ENCODE data around the gene GARNL3. TPM values are rescaled to one million over a fixed set of nuclear protein-coding genes. Genes with fewer than 3 reads are reported as not detected.

Gene GARNL3
- total RNA-seq, 1 experiment from 2014 or later = 15.5 TPM

- ATAC-seq (no peak), DNase-seq (no peak)
- H3K9ac ChIP-seq (ENCODE audit: low read length) = no peak overlapping the region
- intact Hi-C loops (cut with micrococcal nuclease) = no loop called here
- no peaks in the 10 kb centered on the region for H3K9me3 ChIP-seq (ENCODE audit: low read length)
- H3K4me3 ChIP-seq (ENCODE audit: low read length) = no peak overlapping the region
- BruUV-seq (replicated peaks) = no TSS peak
- H3K36me3 ChIP-seq (ENCODE audit: low read depth, low read length) = no peaks in the 10 kb centered on the region
- no peaks in the 10 kb centered on the region for H3K79me2 ChIP-seq (ENCODE audit: low read length)
- H3F3A ChIP-seq (ENCODE audit: low read length, unreplicated experiment) = no peaks in the 10 kb centered on the region
- TF ChIP-seq EZH2phosphoT487 (IDR thresholded peaks at IDR 0.05; ENCODE audit: borderline replicate concordance, low read length) = no peak
- TF ChIP-seq EZH2 (IDR thresholded peaks at IDR 0.05; ENCODE audit: low read length, unreplicated experiment) = no peak
- TF ChIP-seq CTCF (conservative IDR thresholded peaks at IDR 0.05; ENCODE audit: low read depth, low read length) = no peak
- H2AFZ ChIP-seq (ENCODE audit: low read length) = no peak overlapping the region
- ChIA-PET CTCF (no interaction called here), POLR2A (ENCODE audit: unreplicated experiment) (no interaction called here)
- H3K4me2 ChIP-seq (ENCODE audit: low read length) = no peak overlapping the region
- no peaks in the 10 kb centered on the region for H3K9me2 ChIP-seq (replicated peaks; ENCODE audit: low read length)
- H3K4me1 ChIP-seq (ENCODE audit: insufficient read depth, low read length) = peaks cover 19% of the 10 kb centered on the region
- H4K20me1 ChIP-seq (ENCODE audit: low read length) = no peaks in the 10 kb centered on the region
- no peaks in the 10 kb centered on the region for H3K27me3 ChIP-seq (ENCODE audit: low read length)
- no peak overlapping the region for H3K27ac ChIP-seq (ENCODE audit: low read length)
These were observed 76.6 kb downstream of the GARNL3 start for GRCh38 chr9:127341152-127341551.

- Histone ChIP-seq H3K27me3 (ENCODE audit: low read length) (no peaks in the 10 kb centered on the region), H3K27ac (ENCODE audit: low read length) (no peak overlapping the region), H2AFZ (ENCODE audit: low read length) (no peak overlapping the region), H3K4me3 (ENCODE audit: low read length) (no peak overlapping the region), H3F3A (ENCODE audit: low read length, unreplicated experiment) (no peaks in the 10 kb centered on the region), H3K9me3 (ENCODE audit: low read length) (no peaks in the 10 kb centered on the region), H3K9me2 (replicated peaks; ENCODE audit: low read length) (no peaks in the 10 kb centered on the region), H3K36me3 (ENCODE audit: low read depth, low read length) (no peaks in the 10 kb centered on the region), H3K79me2 (ENCODE audit: low read length) (no peaks in the 10 kb centered on the region), H3K9ac (ENCODE audit: low read length) (no peak overlapping the region), H4K20me1 (ENCODE audit: low read length) (no peaks in the 10 kb centered on the region), H3K4me2 (ENCODE audit: low read length) (no peak overlapping the region), H3K4me1 (ENCODE audit: insufficient read depth, low read length) (no peaks in the 10 kb centered on the region)
- DNase-seq (no peak), ATAC-seq (no peak)
- ChIA-PET CTCF (no interaction called here), POLR2A (ENCODE audit: unreplicated experiment) (no interaction called here)
- no peak for TF ChIP-seq CTCF (conservative IDR thresholded peaks at IDR 0.05; ENCODE audit: low read depth, low read length)
- no peak for TF ChIP-seq EZH2 (IDR thresholded peaks at IDR 0.05; ENCODE audit: low read length, unreplicated experiment)
- no TSS peak for BruUV-seq (replicated peaks)
- intact Hi-C loops (cut with micrococcal nuclease) = no loop called here
These were observed 79.9 kb downstream of the GARNL3 start for GRCh38 chr9:127344368-127345000.

GRCh38 chr9:127345566-127345965 is 81.0 kb downstream of the GARNL3 start:
- ChIA-PET POLR2A (ENCODE audit: unreplicated experiment) (no interaction called here), CTCF (no interaction called here)
- Histone ChIP-seq H3K4me2 (ENCODE audit: low read length) (no peak overlapping the region), H3F3A (ENCODE audit: low read length, unreplicated experiment) (no peaks in the 10 kb centered on the region), H3K36me3 (ENCODE audit: low read depth, low read length) (no peaks in the 10 kb centered on the region), H3K27me3 (ENCODE audit: low read length) (no peaks in the 10 kb centered on the region), H3K9me2 (replicated peaks; ENCODE audit: low read length) (no peaks in the 10 kb centered on the region), H3K4me1 (ENCODE audit: insufficient read depth, low read length) (no peaks in the 10 kb centered on the region), H3K9me3 (ENCODE audit: low read length) (no peaks in the 10 kb centered on the region), H3K27ac (ENCODE audit: low read length) (no peak overlapping the region), H3K9ac (ENCODE audit: low read length) (no peak overlapping the region), H2AFZ (ENCODE audit: low read length) (no peak overlapping the region), H4K20me1 (ENCODE audit: low read length) (no peaks in the 10 kb centered on the region), H3K4me3 (ENCODE audit: low read length) (no peak overlapping the region), H3K79me2 (ENCODE audit: low read length) (no peaks in the 10 kb centered on the region)
- no peak for ATAC-seq
- intact Hi-C loops (cut with micrococcal nuclease) = no loop called here
- TF ChIP-seq EZH2phosphoT487 (IDR thresholded peaks at IDR 0.05; ENCODE audit: borderline replicate concordance, low read length) = no peak
- no peak for TF ChIP-seq EZH2 (IDR thresholded peaks at IDR 0.05; ENCODE audit: low read length, unreplicated experiment)
- TF ChIP-seq CTCF (conservative IDR thresholded peaks at IDR 0.05; ENCODE audit: low read depth, low read length) = no peak
- no peak for DNase-seq
- BruUV-seq (replicated peaks) = no TSS peak

All from PC-3 (cell line).